Testis (tissue), 5 donors: ENCODE measurements around the gene OR4K5. TPM values are rescaled to one million over a fixed set of nuclear protein-coding genes. Genes with fewer than 3 reads are reported as not detected.

ENCODE experiments used
- DNase-seq: peaks from one replicate; pipeline ENCODE4 v3.0.0-alpha.2; 2019
- H3K27ac ChIP-seq, 2 donors: fragments of 200-600 bp; sonication (generic); one replicate each; pipeline ENCODE4 v1.5.1; 2019
- H3K27me3 ChIP-seq: fragments of 200-600 bp; sonication (generic); one replicate; pipeline ENCODE4 v1.5.1; 2019
- H3K36me3 ChIP-seq: fragments of 200-600 bp; sonication (generic); one replicate; pipeline ENCODE4 v1.5.1; 2017; ENCODE audit warnings: low read depth; ENCODE audit errors: missing control alignments
- H3K4me1 ChIP-seq: fragments of 200-600 bp; sonication (generic); one replicate; pipeline ENCODE4 v1.5.1; 2019
- H3K4me3 ChIP-seq, 2 donors: fragments of 200-600 bp; sonication (generic); one replicate each; pipeline ENCODE4 v1.5.1; 2017 to 2019
- H3K9me3 ChIP-seq: fragments of 200-600 bp; sonication (generic); one replicate; pipeline ENCODE4 v1.5.1; 2017
- CTCF ChIP-seq, 3 experiments: fragments of 450-650 bp in 2 of 3; fragments of 200-600 bp in 1 of 3; sonication (generic) in 1 of 3; IDR thresholded peaks; one replicate each; pipeline ENCODE4 v1.5.1; 2016 to 2019; ENCODE audit warnings: antibody characterized with exemption in 3 of 3, mild to moderate bottlenecking in 2 of 3, moderate library complexity in 1 of 3
- POLR2A ChIP-seq: fragments of 450-650 bp; IDR thresholded peaks from one replicate; pipeline ENCODE4 v1.6.1; 2017; ENCODE audit warnings: antibody characterized with exemption, mild to moderate bottlenecking, moderate library complexity
- WGBS, 2 donors: methylation state at CpG; one replicate each; pipeline ENCODE4 v1.1.5; 2018; 5-methylcytosine and 5-hydroxymethylcytosine counted together
- intact Hi-C: fragments of 100-400 bp; cut with DNase I; formaldehyde crosslinking; loops from one replicate; pipeline ENCODE4 v1.15.1; 2023; ENCODE audit warnings: low total_unique reads
- long read RNA-seq, 2 donors: transcript quantifications; one replicate each; lab custom pipeline, GENCODE V29; 2026
- polyA plus RNA-seq: library from polyadenylated mRNA; stranded (reverse); fragments of 350-450 nt; fragmentation: Illumina TruSeq; extraction: RNeasy Lipid Tissue Mini Kit (QIAGEN cat#74804); gene quantifications from one replicate; pipeline ENCODE4 v1.2.3, GENCODE V29; 2014; ENCODE audit warnings: low read depth, low replicate concordance; ENCODE audit not compliant: insufficient read depth
- total RNA-seq, 2 donors: library from RNA; depleted of rRNA; stranded (reverse); fragments of >200 nt; gene quantifications; one replicate each; pipeline ENCODE4 v1.2.3, GENCODE V29; 2016

Gene OR4K5, protein sequence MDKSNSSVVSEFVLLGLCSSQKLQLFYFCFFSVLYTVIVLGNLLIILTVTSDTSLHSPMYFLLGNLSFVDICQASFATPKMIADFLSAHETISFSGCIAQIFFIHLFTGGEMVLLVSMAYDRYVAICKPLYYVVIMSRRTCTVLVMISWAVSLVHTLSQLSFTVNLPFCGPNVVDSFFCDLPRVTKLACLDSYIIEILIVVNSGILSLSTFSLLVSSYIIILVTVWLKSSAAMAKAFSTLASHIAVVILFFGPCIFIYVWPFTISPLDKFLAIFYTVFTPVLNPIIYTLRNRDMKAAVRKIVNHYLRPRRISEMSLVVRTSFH
- total RNA-seq, result not detected
- not detected for polyA plus RNA-seq
- long read RNA-seq, donor 1, result 0 reads
- long read RNA-seq, donor 2, result 0 reads

GRCh38 chr14:19920021-19920657 lies at the start of gene OR4K5:
OR4K5 (plus strand) TSS chr14:19920607; CDS start chr14:19920607, 0 bp downstream.
- Histone ChIP-seq H3K36me3 (no peaks in the 10 kb centered on the region), H3K27me3 (no peaks in the 10 kb centered on the region), H3K4me1 (no peaks in the 10 kb centered on the region), H3K4me3 (no peak within 1 kb of the TSS), H3K9me3 (no peaks in the 10 kb centered on the region), H3K27ac (no peak within 1 kb of the TSS)
- intact Hi-C loops, result no loop called here
- no peak for DNase-seq
- no peak for TF ChIP-seq CTCF (IDR thresholded peaks at IDR 0.05)
- TF ChIP-seq POLR2A, result no peak

GRCh38 chr14:19873178-19873577 lies 47.2 kb upstream of the OR4K5 start:
- intact Hi-C loops, result no loop called here
- H3K27ac ChIP-seq, result no peak overlapping the region
- no peaks in the 10 kb centered on the region for H3K27me3 ChIP-seq
- H3K36me3 ChIP-seq, result no peaks in the 10 kb centered on the region
- no peaks in the 10 kb centered on the region for H3K9me3 ChIP-seq
- no peak for TF ChIP-seq CTCF (IDR thresholded peaks at IDR 0.05)
- no peak for TF ChIP-seq POLR2A
- peak overlapping the region in 1 of 2 donors; percentile 1 for H3K4me3 ChIP-seq
- H3K4me1 ChIP-seq, result no peaks in the 10 kb centered on the region
- no peak for DNase-seq
- WGBS, 2 donors, result 25 to 29% methylated on average over 6 of the region's 6 CpGs

GRCh38 chr14:19874842-19875241 lies 45.6 kb upstream of the OR4K5 start, which contains the start of gene OR4K2:
OR4K2 (plus strand) TSS chr14:19875142; CDS start chr14:19876268, 1,126 bp downstream.
- Histone ChIP-seq H3K36me3 (no peaks in the 10 kb centered on the region), H3K4me3 (no peak within 1 kb of the TSS), H3K4me1 (no peaks in the 10 kb centered on the region), H3K27ac (no peak within 1 kb of the TSS), H3K27me3 (no peaks in the 10 kb centered on the region), H3K9me3 (no peaks in the 10 kb centered on the region)
- intact Hi-C loops, result no loop called here
- no peak for DNase-seq
- TF ChIP-seq CTCF (IDR thresholded peaks at IDR 0.05), result no peak
- TF ChIP-seq POLR2A, result no peak
- WGBS, 2 donors, result 59 to 63% methylated on average over 2 of the region's 2 CpGs

DNA sequence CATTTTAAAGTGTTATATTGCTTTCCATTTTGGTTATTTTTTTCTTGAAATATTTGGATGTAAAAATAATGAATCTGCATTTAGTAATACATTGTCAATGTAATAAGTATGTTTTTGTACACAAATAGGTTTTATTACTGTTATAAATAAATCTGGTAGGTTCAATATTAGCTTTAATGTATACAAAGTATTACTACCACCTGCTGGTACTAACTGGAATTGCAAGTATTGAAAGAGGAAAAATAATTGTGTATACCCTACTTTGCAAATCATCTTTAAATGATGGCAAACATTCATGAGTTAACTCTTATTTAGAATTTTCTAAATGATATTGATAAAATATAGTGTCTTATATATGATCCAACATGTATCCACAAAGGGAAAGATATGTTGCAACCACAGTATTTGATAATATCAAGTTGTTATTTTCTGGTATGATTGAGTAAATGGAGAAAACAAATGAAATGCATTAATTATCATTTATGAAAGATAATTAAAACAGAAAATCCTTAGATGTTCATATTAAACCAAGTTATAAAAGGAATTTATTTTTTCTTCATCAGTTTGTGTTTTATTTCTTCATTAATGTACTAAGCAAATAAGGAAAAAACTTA lies 42.3 kb upstream of the OR4K5 start:
- Histone ChIP-seq H3K4me3 (no peak overlapping the region), H3K27me3 (no peaks in the 10 kb centered on the region), H3K27ac (no peak overlapping the region), H3K9me3 (no peaks in the 10 kb centered on the region), H3K36me3 (no peaks in the 10 kb centered on the region), H3K4me1 (no peaks in the 10 kb centered on the region)
- no peak for DNase-seq
- intact Hi-C loops, result no loop called here
- no peak for TF ChIP-seq POLR2A
- peak; percentile 35 to 96 (median 55) for TF ChIP-seq CTCF (IDR thresholded peaks at IDR 0.05)
